Measurements from ENCODE around the gene VSIG8. TPM values are rescaled to one million over a fixed set of nuclear protein-coding genes. Genes with fewer than 3 reads are reported as not detected.

The VSIG8 gene
- total RNA-seq, 1 experiment from 2014 or later: not detected

DNA sequence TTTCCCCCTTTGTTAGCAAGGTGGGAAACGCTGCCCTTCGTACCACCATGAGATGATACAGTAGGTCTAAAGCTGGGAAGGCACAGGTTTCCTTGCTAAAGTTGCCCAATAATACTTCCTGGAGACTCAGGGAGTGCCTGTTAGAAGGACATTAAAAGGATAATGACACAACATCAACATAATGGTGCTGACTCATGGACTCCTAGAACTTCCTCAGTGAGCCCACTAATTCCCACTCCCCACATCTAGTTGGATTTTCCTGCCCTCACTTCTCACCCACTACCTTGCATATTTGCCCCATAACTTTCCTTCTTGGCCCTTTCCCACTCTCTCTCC, 20.0 kb upstream of the VSIG8 start (continued):
- TF ChIP-seq, protein P1, sequence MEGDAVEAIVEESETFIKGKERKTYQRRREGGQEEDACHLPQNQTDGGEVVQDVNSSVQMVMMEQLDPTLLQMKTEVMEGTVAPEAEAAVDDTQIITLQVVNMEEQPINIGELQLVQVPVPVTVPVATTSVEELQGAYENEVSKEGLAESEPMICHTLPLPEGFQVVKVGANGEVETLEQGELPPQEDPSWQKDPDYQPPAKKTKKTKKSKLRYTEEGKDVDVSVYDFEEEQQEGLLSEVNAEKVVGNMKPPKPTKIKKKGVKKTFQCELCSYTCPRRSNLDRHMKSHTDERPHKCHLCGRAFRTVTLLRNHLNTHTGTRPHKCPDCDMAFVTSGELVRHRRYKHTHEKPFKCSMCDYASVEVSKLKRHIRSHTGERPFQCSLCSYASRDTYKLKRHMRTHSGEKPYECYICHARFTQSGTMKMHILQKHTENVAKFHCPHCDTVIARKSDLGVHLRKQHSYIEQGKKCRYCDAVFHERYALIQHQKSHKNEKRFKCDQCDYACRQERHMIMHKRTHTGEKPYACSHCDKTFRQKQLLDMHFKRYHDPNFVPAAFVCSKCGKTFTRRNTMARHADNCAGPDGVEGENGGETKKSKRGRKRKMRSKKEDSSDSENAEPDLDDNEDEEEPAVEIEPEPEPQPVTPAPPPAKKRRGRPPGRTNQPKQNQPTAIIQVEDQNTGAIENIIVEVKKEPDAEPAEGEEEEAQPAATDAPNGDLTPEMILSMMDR (IDR thresholded peaks at IDR 0.05): no peak

DNA sequence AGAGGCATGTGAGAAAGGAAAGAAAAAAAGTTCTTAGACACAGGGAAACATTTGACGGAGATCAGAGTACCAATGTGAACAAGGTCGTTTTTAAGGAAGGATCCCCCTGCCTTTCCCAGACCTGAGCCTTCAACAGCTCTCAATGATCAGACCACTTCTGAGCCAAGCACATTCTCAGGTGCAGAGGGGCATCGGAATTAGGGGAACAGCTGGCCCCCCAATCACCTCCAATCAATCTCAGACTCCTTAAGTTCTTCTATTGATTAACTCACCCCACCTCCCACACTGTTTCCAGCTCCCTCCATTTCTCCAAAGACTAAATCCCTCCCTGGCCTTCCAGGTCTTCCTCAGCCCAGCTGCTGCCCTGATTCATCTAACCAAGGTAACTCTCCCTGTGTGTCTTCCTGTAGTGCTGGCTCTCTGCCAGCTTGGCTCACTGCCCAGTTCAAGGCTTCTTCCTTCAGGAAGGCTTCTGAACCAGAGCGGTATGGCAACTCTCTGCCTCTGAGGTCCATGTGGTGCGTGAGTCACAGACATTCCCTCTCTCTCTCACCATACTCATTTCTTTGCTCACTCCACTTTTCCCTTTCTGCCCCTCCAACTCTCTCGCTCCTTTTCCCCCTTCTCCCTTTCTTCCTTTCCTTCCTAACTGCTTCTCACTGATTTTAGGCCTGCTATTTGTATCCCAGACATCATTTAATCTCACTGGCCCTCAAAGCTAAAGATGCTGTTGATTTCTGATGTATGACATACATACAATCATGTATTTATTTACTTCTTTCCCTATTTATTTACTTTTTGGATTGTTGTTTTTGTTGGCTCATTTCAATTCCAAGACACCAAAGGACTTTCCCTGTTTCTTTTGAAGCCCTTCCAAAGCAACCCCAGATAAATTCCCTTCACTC, 19.4 kb upstream of the VSIG8 start:
- ATAC-seq: no peak
- H3K27me3 Mint-ChIP-seq (ENCODE audit: low read depth): no peaks in the 10 kb centered on the region
- ChIA-PET POLR2A (no interaction called here), CTCF (interaction anchor here (0.9 to 1.7 kb wide), 6 partner anchors 9 to 126 kb away, joined by 3 to 4 read pairs (median 3); no protein-coding TSS in a partner anchor)
- TF ChIP-seq JAZF1 (CRISPR knock-in tag; IDR thresholded peaks at IDR 0.05) (no peak), ZNF138 (CRISPR knock-in tag; conservative IDR thresholded peaks at IDR 0.05) (no peak), FOXP1 (CRISPR knock-in tag; IDR thresholded peaks at IDR 0.05; ENCODE audit: borderline replicate concordance) (no peak), IRF2 (CRISPR knock-in tag; IDR thresholded peaks at IDR 0.05; ENCODE audit: borderline replicate concordance, low read depth) (no peak), TEAD1 (CRISPR knock-in tag; IDR thresholded peaks at IDR 0.05) (no peak), NFATC4 (CRISPR knock-in tag; IDR thresholded peaks at IDR 0.05) (no peak), CREB1 (CRISPR knock-in tag; IDR thresholded peaks at IDR 0.05) (no peak), ETV6 (CRISPR knock-in tag; IDR thresholded peaks at IDR 0.05) (no peak)
- TF ChIP-seq, protein P2, sequence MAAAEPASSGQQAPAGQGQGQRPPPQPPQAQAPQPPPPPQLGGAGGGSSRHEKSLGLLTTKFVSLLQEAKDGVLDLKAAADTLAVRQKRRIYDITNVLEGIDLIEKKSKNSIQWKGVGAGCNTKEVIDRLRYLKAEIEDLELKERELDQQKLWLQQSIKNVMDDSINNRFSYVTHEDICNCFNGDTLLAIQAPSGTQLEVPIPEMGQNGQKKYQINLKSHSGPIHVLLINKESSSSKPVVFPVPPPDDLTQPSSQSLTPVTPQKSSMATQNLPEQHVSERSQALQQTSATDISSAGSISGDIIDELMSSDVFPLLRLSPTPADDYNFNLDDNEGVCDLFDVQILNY (CRISPR knock-in tag; IDR thresholded peaks at IDR 0.05): no peak
- TF ChIP-seq, protein P3, sequence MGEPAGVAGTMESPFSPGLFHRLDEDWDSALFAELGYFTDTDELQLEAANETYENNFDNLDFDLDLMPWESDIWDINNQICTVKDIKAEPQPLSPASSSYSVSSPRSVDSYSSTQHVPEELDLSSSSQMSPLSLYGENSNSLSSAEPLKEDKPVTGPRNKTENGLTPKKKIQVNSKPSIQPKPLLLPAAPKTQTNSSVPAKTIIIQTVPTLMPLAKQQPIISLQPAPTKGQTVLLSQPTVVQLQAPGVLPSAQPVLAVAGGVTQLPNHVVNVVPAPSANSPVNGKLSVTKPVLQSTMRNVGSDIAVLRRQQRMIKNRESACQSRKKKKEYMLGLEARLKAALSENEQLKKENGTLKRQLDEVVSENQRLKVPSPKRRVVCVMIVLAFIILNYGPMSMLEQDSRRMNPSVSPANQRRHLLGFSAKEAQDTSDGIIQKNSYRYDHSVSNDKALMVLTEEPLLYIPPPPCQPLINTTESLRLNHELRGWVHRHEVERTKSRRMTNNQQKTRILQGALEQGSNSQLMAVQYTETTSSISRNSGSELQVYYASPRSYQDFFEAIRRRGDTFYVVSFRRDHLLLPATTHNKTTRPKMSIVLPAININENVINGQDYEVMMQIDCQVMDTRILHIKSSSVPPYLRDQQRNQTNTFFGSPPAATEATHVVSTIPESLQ (CRISPR knock-in tag; IDR thresholded peaks at IDR 0.05): no peak
- TF ChIP-seq, protein P1 (IDR thresholded peaks at IDR 0.05): no peak
- TF ChIP-seq, protein P4, sequence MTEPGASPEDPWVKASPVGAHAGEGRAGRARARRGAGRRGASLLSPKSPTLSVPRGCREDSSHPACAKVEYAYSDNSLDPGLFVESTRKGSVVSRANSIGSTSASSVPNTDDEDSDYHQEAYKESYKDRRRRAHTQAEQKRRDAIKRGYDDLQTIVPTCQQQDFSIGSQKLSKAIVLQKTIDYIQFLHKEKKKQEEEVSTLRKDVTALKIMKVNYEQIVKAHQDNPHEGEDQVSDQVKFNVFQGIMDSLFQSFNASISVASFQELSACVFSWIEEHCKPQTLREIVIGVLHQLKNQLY (CRISPR knock-in tag; IDR thresholded peaks at IDR 0.05): no peak
- TF ChIP-seq, protein P5, sequence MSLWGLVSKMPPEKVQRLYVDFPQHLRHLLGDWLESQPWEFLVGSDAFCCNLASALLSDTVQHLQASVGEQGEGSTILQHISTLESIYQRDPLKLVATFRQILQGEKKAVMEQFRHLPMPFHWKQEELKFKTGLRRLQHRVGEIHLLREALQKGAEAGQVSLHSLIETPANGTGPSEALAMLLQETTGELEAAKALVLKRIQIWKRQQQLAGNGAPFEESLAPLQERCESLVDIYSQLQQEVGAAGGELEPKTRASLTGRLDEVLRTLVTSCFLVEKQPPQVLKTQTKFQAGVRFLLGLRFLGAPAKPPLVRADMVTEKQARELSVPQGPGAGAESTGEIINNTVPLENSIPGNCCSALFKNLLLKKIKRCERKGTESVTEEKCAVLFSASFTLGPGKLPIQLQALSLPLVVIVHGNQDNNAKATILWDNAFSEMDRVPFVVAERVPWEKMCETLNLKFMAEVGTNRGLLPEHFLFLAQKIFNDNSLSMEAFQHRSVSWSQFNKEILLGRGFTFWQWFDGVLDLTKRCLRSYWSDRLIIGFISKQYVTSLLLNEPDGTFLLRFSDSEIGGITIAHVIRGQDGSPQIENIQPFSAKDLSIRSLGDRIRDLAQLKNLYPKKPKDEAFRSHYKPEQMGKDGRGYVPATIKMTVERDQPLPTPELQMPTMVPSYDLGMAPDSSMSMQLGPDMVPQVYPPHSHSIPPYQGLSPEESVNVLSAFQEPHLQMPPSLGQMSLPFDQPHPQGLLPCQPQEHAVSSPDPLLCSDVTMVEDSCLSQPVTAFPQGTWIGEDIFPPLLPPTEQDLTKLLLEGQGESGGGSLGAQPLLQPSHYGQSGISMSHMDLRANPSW (CRISPR knock-in tag; conservative IDR thresholded peaks at IDR 0.05; ENCODE audit: low read depth): no peak
- TF ChIP-seq, protein P6, sequence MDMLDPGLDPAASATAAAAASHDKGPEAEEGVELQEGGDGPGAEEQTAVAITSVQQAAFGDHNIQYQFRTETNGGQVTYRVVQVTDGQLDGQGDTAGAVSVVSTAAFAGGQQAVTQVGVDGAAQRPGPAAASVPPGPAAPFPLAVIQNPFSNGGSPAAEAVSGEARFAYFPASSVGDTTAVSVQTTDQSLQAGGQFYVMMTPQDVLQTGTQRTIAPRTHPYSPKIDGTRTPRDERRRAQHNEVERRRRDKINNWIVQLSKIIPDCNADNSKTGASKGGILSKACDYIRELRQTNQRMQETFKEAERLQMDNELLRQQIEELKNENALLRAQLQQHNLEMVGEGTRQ (CRISPR knock-in tag; IDR thresholded peaks at IDR 0.05): no peak
- TF ChIP-seq, protein P7, sequence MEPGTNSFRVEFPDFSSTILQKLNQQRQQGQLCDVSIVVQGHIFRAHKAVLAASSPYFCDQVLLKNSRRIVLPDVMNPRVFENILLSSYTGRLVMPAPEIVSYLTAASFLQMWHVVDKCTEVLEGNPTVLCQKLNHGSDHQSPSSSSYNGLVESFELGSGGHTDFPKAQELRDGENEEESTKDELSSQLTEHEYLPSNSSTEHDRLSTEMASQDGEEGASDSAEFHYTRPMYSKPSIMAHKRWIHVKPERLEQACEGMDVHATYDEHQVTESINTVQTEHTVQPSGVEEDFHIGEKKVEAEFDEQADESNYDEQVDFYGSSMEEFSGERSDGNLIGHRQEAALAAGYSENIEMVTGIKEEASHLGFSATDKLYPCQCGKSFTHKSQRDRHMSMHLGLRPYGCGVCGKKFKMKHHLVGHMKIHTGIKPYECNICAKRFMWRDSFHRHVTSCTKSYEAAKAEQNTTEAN (CRISPR knock-in tag; IDR thresholded peaks at IDR 0.05): no peak
- TF ChIP-seq, protein P8, sequence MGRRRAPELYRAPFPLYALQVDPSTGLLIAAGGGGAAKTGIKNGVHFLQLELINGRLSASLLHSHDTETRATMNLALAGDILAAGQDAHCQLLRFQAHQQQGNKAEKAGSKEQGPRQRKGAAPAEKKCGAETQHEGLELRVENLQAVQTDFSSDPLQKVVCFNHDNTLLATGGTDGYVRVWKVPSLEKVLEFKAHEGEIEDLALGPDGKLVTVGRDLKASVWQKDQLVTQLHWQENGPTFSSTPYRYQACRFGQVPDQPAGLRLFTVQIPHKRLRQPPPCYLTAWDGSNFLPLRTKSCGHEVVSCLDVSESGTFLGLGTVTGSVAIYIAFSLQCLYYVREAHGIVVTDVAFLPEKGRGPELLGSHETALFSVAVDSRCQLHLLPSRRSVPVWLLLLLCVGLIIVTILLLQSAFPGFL (CRISPR knock-in tag; IDR thresholded peaks at IDR 0.05; ENCODE audit: borderline replicate concordance): no peak
- TF ChIP-seq, protein P9, sequence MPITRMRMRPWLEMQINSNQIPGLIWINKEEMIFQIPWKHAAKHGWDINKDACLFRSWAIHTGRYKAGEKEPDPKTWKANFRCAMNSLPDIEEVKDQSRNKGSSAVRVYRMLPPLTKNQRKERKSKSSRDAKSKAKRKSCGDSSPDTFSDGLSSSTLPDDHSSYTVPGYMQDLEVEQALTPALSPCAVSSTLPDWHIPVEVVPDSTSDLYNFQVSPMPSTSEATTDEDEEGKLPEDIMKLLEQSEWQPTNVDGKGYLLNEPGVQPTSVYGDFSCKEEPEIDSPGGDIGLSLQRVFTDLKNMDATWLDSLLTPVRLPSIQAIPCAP (CRISPR knock-in tag; IDR thresholded peaks at IDR 0.05): no peak
- no peaks in the 10 kb centered on the region for H3K9me3 Mint-ChIP-seq
- no peak for DNase-seq (ENCODE audit: low spot score)
- H3K36me3 Mint-ChIP-seq: no peaks in the 10 kb centered on the region
- no peaks in the 10 kb centered on the region for H3K4me1 Mint-ChIP-seq
- H3K4me3 Mint-ChIP-seq: no peak overlapping the region
- H3K27ac Mint-ChIP-seq: no peak overlapping the region
